Stimulated activated CD8-positive, alpha-beta memory T cell treated with anti-CD3 and anti-CD28 coated beads, Interleukin-12 subunit alpha, Interleukin-12 subunit beta, amount 100 ng/mL, for 1 hour (primary cell): Measurements from ENCODE around the gene ENTPD6.

Experiments used
- DNase-seq: peaks from one replicate; pipeline ENCODE4 v3.0.0-alpha.2; 2020; ENCODE audit warnings: low read depth

Gene ENTPD6

GRCh38 chr20:25209400-25209799, 13.9 kb downstream of the ENTPD6 start:
- DNase-seq, result no peak

GRCh38 chr20:25209911-25210310, 14.4 kb downstream of the ENTPD6 start:
- no peak for DNase-seq

GRCh38 chr20:25211273-25211672, 15.8 kb downstream of the ENTPD6 start:
- no peak for DNase-seq

GRCh38 chr20:25212242-25212641, 16.7 kb downstream of the ENTPD6 start:
- no peak for DNase-seq

- no peak for DNase-seq
Observed at GRCh38 chr20:25213566-25214425, 18.3 kb downstream of the ENTPD6 start.

GRCh38 chr20:25214426-25214790, 18.9 kb downstream of the ENTPD6 start:
- DNase-seq, result no peak

- no peak for DNase-seq
Observed at GRCh38 chr20:25214819-25215218, 19.3 kb downstream of the ENTPD6 start.

GRCh38 chr20:25215521-25215920, 20.0 kb downstream of the ENTPD6 start:
- DNase-seq, result no peak

GRCh38 chr20:25216199-25216945, 20.9 kb downstream of the ENTPD6 start:
- DNase-seq, result no peak

- no peak for DNase-seq
Observed at GRCh38 chr20:25217161-25218108, 21.9 kb downstream of the ENTPD6 start.

- no peak for DNase-seq
Observed at GRCh38 chr20:25218109-25218486, 22.6 kb downstream of the ENTPD6 start.

- no peak for DNase-seq
Observed at GRCh38 chr20:25218492-25218891, 23.0 kb downstream of the ENTPD6 start.

GRCh38 chr20:25219365-25219764, 23.9 kb downstream of the ENTPD6 start:
- no peak for DNase-seq

- DNase-seq, result no peak
Observed at GRCh38 chr20:25220021-25220730, 24.7 kb downstream of the ENTPD6 start.

- DNase-seq, result no peak
Observed at GRCh38 chr20:25220810-25221591, 25.5 kb downstream of the ENTPD6 start.

GRCh38 chr20:25221592-25222460, 26.3 kb downstream of the ENTPD6 start:
- no peak for DNase-seq

GRCh38 chr20:25222461-25223178, 27.1 kb downstream of the ENTPD6 start:
- no peak for DNase-seq

- no peak for DNase-seq
Observed at GRCh38 chr20:25223179-25223661, 27.7 kb downstream of the ENTPD6 start.
